ENCODE data around the gene HOXA3.

HOXA3 gene

DNA sequence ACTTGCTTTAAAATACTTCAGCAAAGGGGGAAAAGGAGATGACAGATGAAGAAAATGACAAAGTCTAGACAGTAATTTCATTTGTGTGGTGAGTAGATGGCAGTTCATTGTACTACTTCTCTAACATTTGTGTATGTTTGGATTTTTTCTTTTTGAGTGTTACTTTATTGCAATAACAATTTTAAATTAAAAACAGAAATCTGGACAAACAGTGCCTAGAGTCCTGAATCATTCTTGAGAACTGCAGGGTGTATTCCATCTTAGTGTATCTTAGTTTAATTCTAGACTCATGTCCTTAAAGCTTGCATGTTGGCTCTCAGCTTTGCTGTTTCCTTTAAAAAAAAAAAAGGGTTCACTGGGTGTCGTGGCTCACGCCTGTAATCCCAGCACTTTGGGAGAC, 87.7 kb downstream of the HOXA3 start:
- no peak for DNase-seq (ENCODE audit: low read depth, low spot score)
- CTCF ChIA-PET, result no interaction called here
- POLR2A ChIA-PET, result no interaction called here

DNA sequence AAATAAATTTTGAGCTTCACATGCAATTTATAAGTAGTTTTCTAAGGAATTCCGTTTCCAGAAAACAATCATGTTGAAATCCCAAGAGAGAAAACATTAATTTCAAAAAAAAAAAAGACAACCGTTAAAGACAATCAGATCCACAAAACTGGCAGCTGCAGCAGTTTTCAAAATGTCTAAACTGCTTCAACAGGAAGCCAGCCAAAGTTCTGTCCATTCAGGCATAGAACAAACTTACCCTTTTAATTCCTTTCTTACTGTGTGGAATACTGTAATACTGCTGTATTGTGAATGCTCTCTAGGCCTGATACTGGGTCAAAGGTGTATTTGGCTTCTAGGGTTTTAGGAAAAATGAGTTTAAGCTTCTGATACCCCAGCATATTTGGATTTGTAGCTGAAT, 88.2 kb downstream of the HOXA3 start:
- DNase-seq (ENCODE audit: low read depth, low spot score), result no peak
- TF ChIP-seq, protein P1, sequence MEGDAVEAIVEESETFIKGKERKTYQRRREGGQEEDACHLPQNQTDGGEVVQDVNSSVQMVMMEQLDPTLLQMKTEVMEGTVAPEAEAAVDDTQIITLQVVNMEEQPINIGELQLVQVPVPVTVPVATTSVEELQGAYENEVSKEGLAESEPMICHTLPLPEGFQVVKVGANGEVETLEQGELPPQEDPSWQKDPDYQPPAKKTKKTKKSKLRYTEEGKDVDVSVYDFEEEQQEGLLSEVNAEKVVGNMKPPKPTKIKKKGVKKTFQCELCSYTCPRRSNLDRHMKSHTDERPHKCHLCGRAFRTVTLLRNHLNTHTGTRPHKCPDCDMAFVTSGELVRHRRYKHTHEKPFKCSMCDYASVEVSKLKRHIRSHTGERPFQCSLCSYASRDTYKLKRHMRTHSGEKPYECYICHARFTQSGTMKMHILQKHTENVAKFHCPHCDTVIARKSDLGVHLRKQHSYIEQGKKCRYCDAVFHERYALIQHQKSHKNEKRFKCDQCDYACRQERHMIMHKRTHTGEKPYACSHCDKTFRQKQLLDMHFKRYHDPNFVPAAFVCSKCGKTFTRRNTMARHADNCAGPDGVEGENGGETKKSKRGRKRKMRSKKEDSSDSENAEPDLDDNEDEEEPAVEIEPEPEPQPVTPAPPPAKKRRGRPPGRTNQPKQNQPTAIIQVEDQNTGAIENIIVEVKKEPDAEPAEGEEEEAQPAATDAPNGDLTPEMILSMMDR (IDR thresholded peaks at IDR 0.05; ENCODE audit: insufficient read depth, low read length, missing control alignments), result no peak
- POLR2A ChIA-PET, result no interaction called here
- no peak overlapping the region for H3K4me3 ChIP-seq (ENCODE audit: low read depth, low read length)
- CTCF ChIA-PET, result no interaction called here

More for the DNA sequence above, 87.7 kb downstream of the HOXA3 start:
- H3K4me3 ChIP-seq (ENCODE audit: low read depth, low read length), result no peak overlapping the region
- TF ChIP-seq, protein P1 (IDR thresholded peaks at IDR 0.05; ENCODE audit: insufficient read depth, low read length, missing control alignments), result no peak

DNA sequence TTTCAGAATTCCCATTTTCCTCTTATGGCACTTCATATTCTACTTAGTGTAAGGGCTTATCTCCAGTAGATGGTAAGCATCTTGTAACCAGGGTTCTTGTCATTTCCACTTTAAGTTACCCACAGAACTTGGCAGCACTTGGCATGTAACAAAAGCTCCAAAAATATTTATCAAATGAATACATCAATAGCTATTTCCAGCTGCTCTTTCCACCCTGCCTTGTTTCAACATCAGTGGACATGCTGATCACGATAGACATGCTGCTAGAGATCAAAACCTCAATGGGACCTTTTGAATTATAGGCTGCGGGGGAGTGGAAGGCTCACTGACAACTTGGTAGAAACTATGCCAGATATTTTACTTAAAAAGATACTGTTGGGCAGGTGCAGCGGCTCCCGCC, 89.4 kb downstream of the HOXA3 start:
- ChIA-PET CTCF (no interaction called here), POLR2A (no interaction called here)
- TF ChIP-seq, protein P1 (IDR thresholded peaks at IDR 0.05; ENCODE audit: insufficient read depth, low read length, missing control alignments), result no peak
- no peak for DNase-seq (ENCODE audit: low read depth, low spot score)
- H3K4me3 ChIP-seq (ENCODE audit: low read depth, low read length), result no peak overlapping the region

Measured in AG04449 (cell line).